Sigmoid colon (tissue), 7 donors: ENCODE results near the gene KCNJ6. TPM values are rescaled to one million over a fixed set of nuclear protein-coding genes. Genes with fewer than 3 reads are reported as not detected.

Experiments used
- DNase-seq: peaks from one replicate; pipeline ENCODE4 v3.0.0-alpha.2; 2019
- H3K27ac ChIP-seq, 4 donors: fragments of 200-600 bp; sonication (generic); one replicate each; pipeline ENCODE4 v1.5.1; 2016 to 2019; ENCODE audit warnings: mild to moderate bottlenecking in 1 of 4
- H3K27me3 ChIP-seq, 3 donors: fragments of 200-600 bp; sonication (generic); one replicate each; pipeline ENCODE4 v1.5.1; 2019; ENCODE audit warnings: mild to moderate bottlenecking in 1 of 3
- H3K36me3 ChIP-seq, 4 donors: fragments of 200-600 bp; sonication (generic); one replicate each; pipeline ENCODE4 v1.5.1; 2016 to 2019
- H3K4me1 ChIP-seq, 4 donors: fragments of 200-600 bp; sonication (generic); one replicate each; pipeline ENCODE4 v1.5.1; 2017 to 2019
- H3K4me3 ChIP-seq, 4 donors: fragments of 200-600 bp; sonication (generic); one replicate each; pipeline ENCODE4 v1.5.1; 2017 to 2019; ENCODE audit warnings: mild to moderate bottlenecking in 2 of 4, moderate library complexity in 1 of 4
- H3K9me3 ChIP-seq, 4 donors: fragments of 200-600 bp in 3 of 4; sonication (generic) in 3 of 4; one replicate each; pipeline versions ENCODE4 v1.5.1 to v1.6.1; 2013 to 2019
- EP300 ChIP-seq, 4 donors: sonication (generic); formaldehyde crosslinking; IDR thresholded peaks; one replicate each; pipeline ENCODE4 v1.6.1; 2017; ENCODE audit warnings: antibody characterized with exemption in 4 of 4
- POLR2A ChIP-seq, 2 donors: fragments of 450-650 bp; IDR thresholded peaks; one replicate each; pipeline ENCODE4 v1.6.1; 2016; ENCODE audit warnings: antibody characterized with exemption in 2 of 2, mild to moderate bottlenecking in 2 of 2, moderate library complexity in 2 of 2
- POLR2AphosphoS5 ChIP-seq, 4 donors: sonication (generic); formaldehyde crosslinking; IDR thresholded peaks; one replicate each; pipeline ENCODE4 v1.6.1; 2017; ENCODE audit warnings: antibody characterized with exemption in 4 of 4
- WGBS, 2 donors: extraction: QIAGEN DNeasy Blood & Tissue Kit; methylation state at CpG; one replicate each; pipeline ENCODE4 v1.1.7; 2013; 5-methylcytosine and 5-hydroxymethylcytosine counted together
- intact Hi-C: fragments of 100-400 bp; cut with DNase I; formaldehyde crosslinking; loops from one replicate; pipeline ENCODE4 v1.15.1; 2023
- polyA plus RNA-seq, 3 donors: library from polyadenylated mRNA; stranded (reverse); fragments of 200-250 nt; gene quantifications; one replicate each; pipeline ENCODE4 v1.2.3, GENCODE V29; 2013
- total RNA-seq, 4 donors: library from RNA; depleted of rRNA; stranded (reverse); fragments of >200 nt; gene quantifications; one replicate each; pipeline ENCODE4 v1.1.0, GENCODE V29; 2016
- TF ChIP-seq, protein P1 (sequence below), 4 experiments: fragments of 450-650 bp in 3 of 4; fragments of 200-600 bp in 1 of 4; IDR thresholded peaks; one replicate each; pipeline ENCODE4 v1.5.1; 2016 to 2019; ENCODE audit warnings: antibody characterized with exemption in 4 of 4, mild to moderate bottlenecking in 3 of 4, moderate library complexity in 2 of 4
- donor health status: healthy with polysubstance abuse.
- donor health status: Bipolar disorder and iron deficiency.
- donor health status: healthy.

Gene KCNJ6
- total and polyA plus RNA-seq, 7 donors, result under 0.01 to 0.04 (median under 0.01) TPM; not detected in 2

DNA sequence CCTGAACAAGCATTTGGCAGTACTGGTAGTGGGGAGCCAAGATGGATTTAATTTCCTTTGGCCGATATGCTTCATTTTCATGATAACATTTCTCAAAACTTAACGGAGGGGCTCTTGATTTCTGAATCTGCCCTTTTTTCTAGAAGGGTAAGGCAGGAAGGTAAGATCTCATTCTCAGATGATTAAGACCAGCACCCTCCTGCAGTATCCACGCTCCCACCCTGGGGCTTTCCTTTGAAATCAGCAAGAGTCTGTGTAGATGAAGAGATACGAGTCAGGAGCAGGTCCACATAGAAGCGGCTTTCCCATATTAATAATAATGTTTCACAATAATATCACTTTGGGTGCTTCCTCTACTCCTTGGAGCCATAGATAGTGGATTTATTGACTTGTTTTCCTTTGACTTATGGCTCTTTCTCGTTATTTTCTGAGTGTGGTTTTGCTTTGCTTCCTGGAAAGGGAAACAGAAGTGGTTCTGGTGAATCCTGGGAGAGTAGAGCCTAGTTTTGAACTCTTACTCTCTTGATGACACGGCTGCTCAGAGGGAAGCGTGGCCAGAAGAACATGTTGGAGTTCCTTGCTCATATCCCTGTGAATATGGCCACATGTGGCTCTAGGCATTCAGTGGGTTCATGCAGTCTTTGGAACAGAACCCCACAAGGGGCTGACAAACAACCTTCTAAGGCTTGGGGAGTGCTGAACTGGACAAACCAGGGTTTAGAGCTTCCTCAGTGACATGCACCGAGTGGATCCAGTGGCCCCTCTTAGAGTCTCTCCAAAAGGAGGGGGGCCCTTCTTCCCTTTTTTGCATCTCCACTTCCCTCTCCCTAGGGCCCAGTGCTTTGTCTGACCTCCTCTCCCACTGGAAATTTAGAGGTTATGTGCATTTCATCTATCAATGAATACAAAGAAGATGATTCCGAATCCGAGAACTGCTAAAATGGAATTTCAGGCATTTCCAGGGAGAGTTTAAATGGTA lies 354.0 kb downstream of the KCNJ6 start:
- H3K27me3 ChIP-seq, result no peaks in the 10 kb centered on the region
- peaks cover 0 to 26% (median 17%) of the 10 kb centered on the region in 4 donors for H3K4me1 ChIP-seq
- intact Hi-C loops, result loop anchor here (5.0 to 10.0 kb wide), 3 partner anchors 85 to 1623 kb away; partner anchors contain the start of genes PIGP, PSMG1 and TTC3
- no peak overlapping the region for H3K27ac ChIP-seq
- DNase-seq, result no peak
- no peaks in the 10 kb centered on the region for H3K36me3 ChIP-seq
- no peak overlapping the region for H3K4me3 ChIP-seq
- TF ChIP-seq POLR2AphosphoS5 (IDR thresholded peaks at IDR 0.05) (no peak), POLR2A (IDR thresholded peaks at IDR 0.05) (no peak), EP300 (IDR thresholded peaks at IDR 0.05) (no peak)
- TF ChIP-seq, protein P1, sequence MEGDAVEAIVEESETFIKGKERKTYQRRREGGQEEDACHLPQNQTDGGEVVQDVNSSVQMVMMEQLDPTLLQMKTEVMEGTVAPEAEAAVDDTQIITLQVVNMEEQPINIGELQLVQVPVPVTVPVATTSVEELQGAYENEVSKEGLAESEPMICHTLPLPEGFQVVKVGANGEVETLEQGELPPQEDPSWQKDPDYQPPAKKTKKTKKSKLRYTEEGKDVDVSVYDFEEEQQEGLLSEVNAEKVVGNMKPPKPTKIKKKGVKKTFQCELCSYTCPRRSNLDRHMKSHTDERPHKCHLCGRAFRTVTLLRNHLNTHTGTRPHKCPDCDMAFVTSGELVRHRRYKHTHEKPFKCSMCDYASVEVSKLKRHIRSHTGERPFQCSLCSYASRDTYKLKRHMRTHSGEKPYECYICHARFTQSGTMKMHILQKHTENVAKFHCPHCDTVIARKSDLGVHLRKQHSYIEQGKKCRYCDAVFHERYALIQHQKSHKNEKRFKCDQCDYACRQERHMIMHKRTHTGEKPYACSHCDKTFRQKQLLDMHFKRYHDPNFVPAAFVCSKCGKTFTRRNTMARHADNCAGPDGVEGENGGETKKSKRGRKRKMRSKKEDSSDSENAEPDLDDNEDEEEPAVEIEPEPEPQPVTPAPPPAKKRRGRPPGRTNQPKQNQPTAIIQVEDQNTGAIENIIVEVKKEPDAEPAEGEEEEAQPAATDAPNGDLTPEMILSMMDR (IDR thresholded peaks at IDR 0.05), result no peak
- H3K9me3 ChIP-seq, result no peaks in the 10 kb centered on the region
- WGBS, 2 donors, result 85 to 91% methylated on average over 11 of the region's 11 CpGs

DNA sequence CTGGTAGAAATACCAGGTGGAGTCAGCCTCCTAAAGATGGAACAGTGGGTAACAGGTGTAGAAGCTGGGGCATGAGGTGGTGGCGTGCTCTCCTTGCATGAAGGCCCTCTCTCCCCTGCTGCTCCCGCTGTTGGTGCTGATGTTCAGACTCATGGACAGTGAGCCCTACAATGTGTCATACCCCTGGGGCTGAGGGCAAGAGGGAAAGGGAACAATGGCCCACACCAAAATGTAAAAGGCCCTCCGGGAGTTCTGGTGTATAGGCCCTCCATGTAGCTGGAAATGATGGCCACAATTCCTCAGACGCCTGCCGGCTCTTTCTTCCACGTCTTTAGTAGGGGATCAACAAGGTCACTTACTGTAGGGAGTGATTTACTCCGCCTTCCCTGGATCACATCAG lies 354.8 kb downstream of the KCNJ6 start:
- H3K27ac ChIP-seq, result no peak overlapping the region
- DNase-seq, result no peak
- no peak for TF ChIP-seq POLR2AphosphoS5 (IDR thresholded peaks at IDR 0.05)
- TF ChIP-seq POLR2A (IDR thresholded peaks at IDR 0.05), result no peak
- TF ChIP-seq, protein P1 (IDR thresholded peaks at IDR 0.05), result no peak
- no peak overlapping the region for H3K4me3 ChIP-seq
- 90 to 91% methylated on average over 7 of the region's 7 CpGs for WGBS, 2 donors
- H3K27me3 ChIP-seq, result no peaks in the 10 kb centered on the region
- H3K4me1 ChIP-seq, result peaks cover 0 to 26% (median 17%) of the 10 kb centered on the region in 4 donors
- no peaks in the 10 kb centered on the region for H3K9me3 ChIP-seq
- intact Hi-C loops, result loop anchor here (5.0 to 10.0 kb wide), 3 partner anchors 86 to 1623 kb away; partner anchors contain the start of genes PIGP, PSMG1 and TTC3
- no peaks in the 10 kb centered on the region for H3K36me3 ChIP-seq

DNA sequence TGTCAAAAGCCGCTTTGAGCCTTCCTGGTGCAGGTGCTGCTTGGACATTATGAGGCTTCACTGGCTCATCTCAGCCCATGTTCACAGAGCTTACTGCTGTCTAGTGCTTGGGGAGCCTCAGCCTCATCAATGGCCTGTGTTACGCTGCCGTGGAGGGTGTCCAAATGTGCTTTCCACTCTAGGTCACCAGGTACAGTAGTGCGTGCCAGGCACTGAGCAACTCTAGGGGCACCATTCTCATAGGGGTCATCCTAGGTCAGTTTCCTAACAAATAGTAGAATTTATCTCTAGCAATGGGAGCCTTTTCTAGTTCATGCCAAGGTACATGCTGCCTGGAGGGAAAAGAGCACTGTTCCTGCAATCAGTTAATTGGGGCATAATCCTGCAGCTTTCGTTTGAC lies 355.9 kb downstream of the KCNJ6 start:
- no peaks in the 10 kb centered on the region for H3K36me3 ChIP-seq
- H3K4me3 ChIP-seq, result no peak overlapping the region
- H3K27me3 ChIP-seq, result no peaks in the 10 kb centered on the region
- DNase-seq, result no peak
- peaks cover 0 to 22% (median 17%) of the 10 kb centered on the region in 4 donors for H3K4me1 ChIP-seq
- WGBS, 2 donors, result 93 to 95% methylated on average over 5 of the region's 5 CpGs
- TF ChIP-seq EP300 (IDR thresholded peaks at IDR 0.05) (no peak), POLR2A (IDR thresholded peaks at IDR 0.05) (no peak), POLR2AphosphoS5 (IDR thresholded peaks at IDR 0.05) (no peak)
- TF ChIP-seq, protein P1 (IDR thresholded peaks at IDR 0.05), result no peak
- H3K9me3 ChIP-seq, result no peaks in the 10 kb centered on the region
- H3K27ac ChIP-seq, result no peak overlapping the region
- intact Hi-C loops, result loop anchor here (5.0 to 10.0 kb wide), 3 partner anchors 87 to 1624 kb away; partner anchors contain the start of genes PIGP, PSMG1 and TTC3

DNA sequence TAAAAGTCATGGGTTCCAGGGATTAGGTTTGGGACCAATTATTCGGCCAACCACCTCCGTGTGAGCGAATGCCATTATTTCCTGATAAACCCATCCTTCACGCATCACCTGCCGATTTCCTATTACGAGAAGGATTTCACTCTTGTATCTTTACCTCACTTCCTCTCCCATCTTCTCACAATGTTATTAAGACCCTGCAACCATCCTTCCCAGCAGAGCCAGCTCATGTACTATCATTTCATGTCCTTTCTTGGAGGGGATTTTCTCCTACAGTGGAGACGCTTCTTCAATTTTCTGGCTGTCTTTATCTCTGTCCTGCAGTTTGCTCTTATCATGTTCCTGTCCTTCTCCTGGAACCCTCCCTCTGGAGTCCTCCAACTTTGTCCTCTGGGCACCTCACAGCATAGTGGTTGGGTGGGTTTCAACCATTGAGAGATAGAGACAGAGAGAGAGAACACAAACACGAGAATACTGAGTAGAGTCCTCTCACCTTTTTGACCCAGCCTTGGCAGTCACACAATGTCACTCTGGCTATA lies 357.5 kb downstream of the KCNJ6 start:
- no peaks in the 10 kb centered on the region for H3K27me3 ChIP-seq
- no peaks in the 10 kb centered on the region for H3K36me3 ChIP-seq
- intact Hi-C loops, result no loop called here
- no peak for DNase-seq
- TF ChIP-seq POLR2A (IDR thresholded peaks at IDR 0.05) (no peak), POLR2AphosphoS5 (IDR thresholded peaks at IDR 0.05) (no peak)
- no peak overlapping the region for H3K27ac ChIP-seq
- no peak overlapping the region for H3K4me3 ChIP-seq
- H3K4me1 ChIP-seq, result peaks cover 0 to 8% (median 5%) of the 10 kb centered on the region in 4 donors
- 94 to 97% methylated on average over 8 of the region's 8 CpGs for WGBS, 2 donors
- no peaks in the 10 kb centered on the region for H3K9me3 ChIP-seq
